Gastrocnemius medialis (tissue), 4 donors: ENCODE measurements around the gene JPT1. TPM values are rescaled to one million over a fixed set of nuclear protein-coding genes. Genes with fewer than 3 reads are reported as not detected.

ENCODE experiments used
- ATAC-seq, 2 donors: fragments of 150-250 bp; one replicate each; pipeline ENCODE4 v1.9.1; 2016
- DNase-seq, 2 donors: peaks; one replicate each; pipeline ENCODE4 v3.0.0-alpha.2; 2019
- H3K27ac ChIP-seq, 4 donors: fragments of 200-600 bp; sonication (generic); 1 replicate in 1 of 4; 2 replicates in 3 of 4; pipeline ENCODE4 v1.5.1; 2016 to 2018; ENCODE audit warnings: mild to moderate bottlenecking in 2 of 4, moderate library complexity in 1 of 4
- H3K27me3 ChIP-seq, 3 donors: fragments of 200-600 bp; sonication (generic) in 2 of 3; 1 replicate in 1 of 3; 2 replicates in 2 of 3; pipeline versions ENCODE4 v1.5.1 to v1.6.0; 2016 to 2019; ENCODE audit warnings: mild to moderate bottlenecking in 1 of 3, moderate library complexity in 1 of 3
- H3K36me3 ChIP-seq, 2 donors: fragments of 200-600 bp; sonication (generic) in 1 of 2; one replicate each; pipeline ENCODE4 v1.5.1; 2017 to 2018
- H3K4me1 ChIP-seq, 2 donors: fragments of 200-600 bp; sonication (generic) in 1 of 2; one replicate each; pipeline ENCODE4 v1.5.1; 2016 to 2017; ENCODE audit warnings: mild to moderate bottlenecking in 2 of 2
- H3K4me3 ChIP-seq, 4 donors: fragments of 200-600 bp; sonication (generic) in 3 of 4; 1 replicate in 1 of 4; 2 replicates in 3 of 4; pipeline ENCODE4 v1.5.1; 2016 to 2019; ENCODE audit warnings: mild to moderate bottlenecking in 2 of 4
- H3K9me3 ChIP-seq, 3 donors: fragments of 200-600 bp; sonication (generic) in 2 of 3; 1 replicate in 1 of 3; 2 replicates in 2 of 3; pipeline ENCODE4 v1.5.1; 2016 to 2019
- CTCF ChIP-seq, 5 experiments: fragments of 450-650 bp in 3 of 5; fragments of 200-600 bp in 2 of 5; sonication (generic) in 2 of 5; IDR thresholded peaks in 4 of 5; conservative IDR thresholded peaks in 1 of 5; 1 replicate in 4 of 5; 2 replicates in 1 of 5; pipeline ENCODE4 v1.5.1; 2016 to 2019; ENCODE audit warnings: antibody characterized with exemption in 5 of 5, mild to moderate bottlenecking in 3 of 5, moderate library complexity in 3 of 5
- POLR2A ChIP-seq, 2 donors: fragments of 450-650 bp; IDR thresholded peaks; one replicate each; pipeline ENCODE4 v1.6.1; 2017; ENCODE audit warnings: antibody characterized with exemption in 2 of 2, mild to moderate bottlenecking in 2 of 2, moderate library complexity in 2 of 2
- in situ Hi-C, 4 donors: fragments of 200-750 bp; cut with MboI; loops; one replicate each; pipeline versions ENCODE4 v1.15.0 to v1.8.0; 2017; ENCODE audit warnings: low sequenced_read_pairs in 4 of 4
- intact Hi-C: fragments of 100-400 bp; cut with DNase I; formaldehyde crosslinking; loops from one replicate; pipeline ENCODE4 v1.15.1; 2023; ENCODE audit warnings: low total_unique reads
- total RNA-seq, 4 donors: library from RNA; depleted of rRNA; stranded (reverse); fragments of >200 nt; gene quantifications; one replicate each; pipeline versions ENCODE4 v1.1.0 to v1.2.3, GENCODE V29; 2016

The JPT1 gene
- total RNA-seq, 4 donors from 2014 or later = 35.5 to 113 (median 71.8) TPM

GRCh38 chr17:75181608-75182318 is 27.5 kb upstream of the JPT1 start:
- Histone ChIP-seq H3K27ac (peak overlapping the region; percentile 90 to 100 (median 96)), H3K4me1 (peaks cover 27 to 28% of the 10 kb centered on the region in 2 donors), H3K9me3 (no peaks in the 10 kb centered on the region), H3K4me3 (peak overlapping the region; percentile 88 to 99 (median 93)), H3K36me3 (peaks cover 0 to 13% of the 10 kb centered on the region in 2 donors), H3K27me3 (no peaks in the 10 kb centered on the region)
- TF ChIP-seq CTCF (IDR thresholded peaks at IDR 0.05 in 4 of 5, conservative IDR thresholded peaks at IDR 0.05 in 1 of 5) (no peak), POLR2A (IDR thresholded peaks at IDR 0.05) (no peak)
- DNase-seq (no peak), ATAC-seq (peak in 1 of 2 donors; percentile 9)
- intact Hi-C loops = loop anchor here (5.0 kb wide), 1 partner anchor 49 kb away; the partner anchor contains the start of gene NT5C
- in situ Hi-C loops = loop anchor here in 1 of 4 donors (25.0 kb wide), 1 partner anchor 219 kb away; the partner anchor contains the start of gene HID1

- peaks cover 27 to 28% of the 10 kb centered on the region in 2 donors for H3K4me1 ChIP-seq
- DNase-seq (no peak), ATAC-seq (no peak)
- peak overlapping the region; percentile 90 to 100 (median 96) for H3K27ac ChIP-seq
- in situ Hi-C loops = loop anchor here in 1 of 4 donors (25.0 kb wide), 1 partner anchor 219 kb away; the partner anchor contains the start of gene HID1
- no peaks in the 10 kb centered on the region for H3K9me3 ChIP-seq
- intact Hi-C loops = loop anchor here (5.0 kb wide), 1 partner anchor 49 kb away; the partner anchor contains the start of gene NT5C
- H3K4me3 ChIP-seq = peak overlapping the region; percentile 88 to 99 (median 93)
- H3K27me3 ChIP-seq = no peaks in the 10 kb centered on the region
- TF ChIP-seq POLR2A (IDR thresholded peaks at IDR 0.05) = no peak
- TF ChIP-seq CTCF (IDR thresholded peaks at IDR 0.05 in 4 of 5, conservative IDR thresholded peaks at IDR 0.05 in 1 of 5) = no peak
- peaks cover 0 to 20% of the 10 kb centered on the region in 2 donors for H3K36me3 ChIP-seq
Observed at GRCh38 chr17:75181110-75181509, 26.8 kb upstream of the JPT1 start.

GRCh38 chr17:75178453-75178852 is 24.1 kb upstream of the JPT1 start:
- Histone ChIP-seq H3K9me3 (no peaks in the 10 kb centered on the region), H3K4me3 (no peak overlapping the region), H3K4me1 (peaks cover 25% of the 10 kb centered on the region in 2 donors), H3K27ac (peak overlapping the region in 1 of 4 donors; percentile 37), H3K36me3 (peaks cover 2 to 47% of the 10 kb centered on the region in 2 donors), H3K27me3 (no peaks in the 10 kb centered on the region)
- TF ChIP-seq POLR2A (IDR thresholded peaks at IDR 0.05) (no peak), CTCF (IDR thresholded peaks at IDR 0.05 in 4 of 5, conservative IDR thresholded peaks at IDR 0.05 in 1 of 5) (no peak)
- in situ Hi-C loops = loop anchor here (5.0 to 25.0 kb wide), 4 partner anchors 54 to 216 kb away; partner anchors contain the start of gene HID1 (in 1 of the 4)
- no peak for DNase-seq
- intact Hi-C loops = loop anchor here (10.0 kb wide), 1 partner anchor 114 kb away; no protein-coding TSS in a partner anchor
- ATAC-seq = no peak

- no peak for DNase-seq
- TF ChIP-seq POLR2A (IDR thresholded peaks at IDR 0.05) = no peak
- TF ChIP-seq CTCF (IDR thresholded peaks at IDR 0.05 in 4 of 5, conservative IDR thresholded peaks at IDR 0.05 in 1 of 5) = no peak
- intact Hi-C loops = loop anchor here (10.0 kb wide), 1 partner anchor 112 kb away; no protein-coding TSS in a partner anchor
Observed at GRCh38 chr17:75176625-75177024, 22.3 kb upstream of the JPT1 start.

More at GRCh38 chr17:75176625-75177024, 22.3 kb upstream of the JPT1 start:
- no peak for ATAC-seq
- no peaks in the 10 kb centered on the region for H3K9me3 ChIP-seq
- peaks cover 2 to 61% of the 10 kb centered on the region in 2 donors for H3K36me3 ChIP-seq
- H3K27ac ChIP-seq = no peak overlapping the region
- in situ Hi-C loops = loop anchor here (5.0 to 25.0 kb wide), 4 partner anchors 52 to 214 kb away; partner anchors contain the start of gene HID1 (in 1 of the 4)
- no peaks in the 10 kb centered on the region for H3K27me3 ChIP-seq
- H3K4me1 ChIP-seq = peaks cover 21 to 22% of the 10 kb centered on the region in 2 donors
- no peak overlapping the region for H3K4me3 ChIP-seq
